GM19193 (cell line): Measurements from ENCODE around the gene BABAM2.

ENCODE experiments used
- POLR2A ChIP-seq: IDR thresholded peaks from 4 replicates; pipeline ENCODE4 v1.6.1; 2011; ENCODE audit not compliant: insufficient read depth, insufficient read length; ENCODE audit errors: extremely low read depth

BABAM2 gene

DNA sequence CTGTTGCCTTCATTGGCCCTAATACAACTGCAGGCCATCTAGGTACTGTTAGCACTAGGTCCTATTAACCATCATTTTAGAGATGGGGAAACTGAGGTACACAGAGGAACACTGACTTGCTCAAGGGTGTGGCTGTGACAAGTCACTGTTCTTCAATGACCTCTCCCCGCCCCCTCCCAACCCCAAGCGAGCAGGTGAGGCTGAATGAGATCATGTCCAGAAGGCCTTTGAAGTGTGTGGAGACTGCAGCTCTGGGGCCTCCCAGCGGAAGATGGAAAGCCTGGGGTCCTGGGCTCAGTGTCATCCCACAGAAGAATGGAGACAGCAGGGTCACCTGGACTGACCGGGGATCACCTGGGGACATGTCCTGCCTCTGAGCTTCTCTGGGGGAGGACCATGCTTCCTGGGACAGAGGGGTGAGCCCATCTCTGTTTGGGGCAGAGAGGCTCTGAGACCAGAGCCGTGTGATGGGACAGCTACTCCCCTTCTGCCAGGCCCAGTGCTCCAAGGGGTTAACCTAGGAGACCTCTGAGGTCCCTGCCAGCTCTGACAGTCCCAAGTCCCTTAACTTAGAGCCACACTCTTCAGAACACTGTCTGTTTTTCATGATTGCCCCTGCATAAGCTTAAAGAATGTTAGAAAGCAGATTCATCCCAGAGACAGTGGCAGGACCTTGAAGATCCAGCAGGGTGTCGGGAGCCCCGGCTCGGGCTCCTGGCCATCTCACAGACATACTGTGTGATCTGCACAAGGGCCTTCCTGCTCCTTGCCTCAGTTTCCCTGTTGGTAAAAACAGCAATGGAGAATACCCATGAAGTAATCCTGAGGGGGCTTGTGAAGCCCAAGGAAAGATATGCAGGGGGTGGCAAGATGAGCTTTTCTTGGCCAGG, 485.5 kb downstream of the BABAM2 start:
- no peak for TF ChIP-seq POLR2A

DNA sequence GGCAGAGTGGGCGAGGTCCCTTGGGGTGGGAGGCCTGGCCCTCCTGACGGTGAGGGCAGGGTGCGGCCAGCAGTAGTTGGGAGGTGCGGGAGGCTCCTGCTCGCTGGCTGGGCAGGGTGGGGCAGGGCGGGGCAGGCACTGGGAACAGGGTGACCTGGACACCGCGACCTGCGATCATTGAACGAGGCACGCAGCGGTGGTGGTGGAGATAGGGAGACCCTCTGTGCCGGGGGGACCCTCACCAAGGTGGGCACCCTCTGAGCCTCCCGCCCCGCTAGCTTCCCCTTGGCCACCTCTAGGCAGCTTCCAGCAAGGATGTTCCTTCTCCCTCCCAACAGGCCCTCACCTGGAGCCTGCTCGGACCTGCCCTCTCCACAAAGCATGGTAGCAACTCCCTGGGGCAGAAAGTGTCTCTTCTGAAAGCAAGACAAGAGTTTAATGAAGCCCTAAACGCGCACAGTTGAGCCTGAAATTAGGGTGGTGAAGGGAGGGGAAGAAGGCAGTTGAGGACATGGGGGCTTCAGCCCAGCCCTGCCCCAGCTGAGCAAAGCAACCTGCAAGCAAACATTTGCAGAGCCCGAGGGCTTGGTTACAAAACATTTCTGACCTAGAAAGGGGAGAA, 486.8 kb downstream of the BABAM2 start:
- TF ChIP-seq POLR2A, result no peak

DNA sequence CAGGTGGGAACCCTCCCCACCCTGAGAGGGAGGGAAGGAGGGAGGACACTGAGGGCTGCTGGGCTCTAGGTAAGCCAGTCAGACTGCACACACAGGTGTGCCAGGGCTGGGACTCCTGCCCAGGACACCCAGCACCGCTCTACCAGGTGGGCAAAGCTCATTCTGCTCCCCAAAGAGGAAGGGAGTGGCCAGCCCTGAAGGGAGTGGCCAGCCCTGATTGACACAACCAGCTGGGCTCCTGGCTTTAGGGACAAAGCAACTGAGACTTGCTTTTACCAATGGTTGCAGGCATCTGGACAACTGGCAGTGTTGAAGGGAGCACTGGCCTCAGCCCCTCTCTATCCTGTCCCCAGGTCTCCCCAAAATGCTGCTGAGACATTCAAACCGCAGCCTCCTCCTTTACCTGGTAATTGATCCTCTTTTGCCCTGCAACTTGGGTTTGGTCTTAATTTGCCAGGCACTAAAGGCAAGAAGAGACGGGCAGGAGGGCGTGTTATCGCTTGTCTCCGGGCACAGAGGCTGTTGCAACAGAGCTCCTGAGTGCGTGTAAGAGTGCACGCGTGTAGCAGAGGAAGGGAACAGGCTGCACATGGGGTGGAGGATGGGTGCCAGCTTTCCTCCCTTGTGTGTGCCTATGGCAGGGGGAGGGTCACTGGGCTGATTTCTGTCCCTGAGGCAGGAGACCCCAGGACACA, 487.6 kb downstream of the BABAM2 start:
- no peak for TF ChIP-seq POLR2A

DNA sequence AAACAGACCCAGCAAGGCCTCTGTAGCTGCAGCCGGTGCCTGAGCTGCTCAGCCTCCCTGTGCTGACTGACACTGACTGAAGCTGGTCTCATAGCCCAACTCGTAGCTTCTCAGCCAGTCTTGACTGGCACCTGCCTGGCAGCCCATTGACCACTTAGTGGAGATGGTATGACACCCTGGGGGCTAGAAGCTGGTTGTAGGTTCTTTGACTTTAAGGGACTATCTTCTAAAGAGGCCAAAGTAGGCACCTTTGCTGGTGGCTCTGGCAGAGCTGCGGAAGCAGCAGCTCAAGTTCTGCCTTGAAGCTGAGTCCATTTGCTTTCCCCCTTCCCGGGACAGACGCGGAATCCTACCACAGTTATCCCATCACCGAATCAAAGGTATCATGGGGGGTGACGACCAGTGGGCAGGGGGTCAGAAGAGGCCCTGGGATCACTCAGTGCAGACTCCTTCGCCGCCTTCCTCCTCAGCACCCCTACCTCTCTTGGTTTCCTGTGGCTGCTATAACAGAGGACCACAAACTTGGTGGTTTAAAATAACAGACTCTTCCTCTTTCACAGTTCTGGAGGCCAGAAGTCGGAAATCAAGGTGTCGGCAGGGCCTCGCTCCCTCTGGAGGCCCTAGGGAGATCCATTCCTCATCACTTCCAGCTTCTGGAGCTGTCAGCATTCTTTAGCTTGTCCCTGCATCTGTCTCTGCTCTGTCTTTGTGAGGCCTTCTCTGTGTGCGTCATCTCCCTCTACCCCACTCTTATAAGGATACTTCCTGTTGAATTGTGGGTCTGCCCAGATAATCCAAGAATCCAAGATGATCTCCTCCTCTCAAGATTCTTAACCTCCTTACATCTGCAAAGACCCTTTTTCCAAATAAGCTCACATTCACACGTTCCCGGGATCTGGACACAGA, 488.4 kb downstream of the BABAM2 start:
- TF ChIP-seq POLR2A, result no peak

DNA sequence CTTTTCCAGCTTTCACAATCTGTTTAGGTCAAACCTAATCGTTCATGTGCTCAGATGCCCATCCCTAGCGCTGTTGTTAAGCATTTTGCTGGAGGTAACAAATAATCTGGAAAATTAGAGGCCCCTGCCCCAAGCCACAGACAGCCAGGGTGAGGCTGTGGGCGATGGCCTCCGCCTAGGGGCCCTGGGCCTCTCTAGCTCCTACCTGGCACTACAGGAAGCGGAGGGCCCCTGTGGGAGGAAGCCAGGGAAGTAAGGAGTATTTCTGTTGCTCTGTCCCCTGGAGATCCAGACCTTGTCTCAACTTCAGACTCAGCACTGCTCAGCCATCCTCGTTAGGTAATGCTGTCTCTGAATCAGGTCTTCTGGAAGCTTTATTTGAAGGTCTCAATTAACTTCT, 489.7 kb downstream of the BABAM2 start:
- TF ChIP-seq POLR2A, result no peak

DNA sequence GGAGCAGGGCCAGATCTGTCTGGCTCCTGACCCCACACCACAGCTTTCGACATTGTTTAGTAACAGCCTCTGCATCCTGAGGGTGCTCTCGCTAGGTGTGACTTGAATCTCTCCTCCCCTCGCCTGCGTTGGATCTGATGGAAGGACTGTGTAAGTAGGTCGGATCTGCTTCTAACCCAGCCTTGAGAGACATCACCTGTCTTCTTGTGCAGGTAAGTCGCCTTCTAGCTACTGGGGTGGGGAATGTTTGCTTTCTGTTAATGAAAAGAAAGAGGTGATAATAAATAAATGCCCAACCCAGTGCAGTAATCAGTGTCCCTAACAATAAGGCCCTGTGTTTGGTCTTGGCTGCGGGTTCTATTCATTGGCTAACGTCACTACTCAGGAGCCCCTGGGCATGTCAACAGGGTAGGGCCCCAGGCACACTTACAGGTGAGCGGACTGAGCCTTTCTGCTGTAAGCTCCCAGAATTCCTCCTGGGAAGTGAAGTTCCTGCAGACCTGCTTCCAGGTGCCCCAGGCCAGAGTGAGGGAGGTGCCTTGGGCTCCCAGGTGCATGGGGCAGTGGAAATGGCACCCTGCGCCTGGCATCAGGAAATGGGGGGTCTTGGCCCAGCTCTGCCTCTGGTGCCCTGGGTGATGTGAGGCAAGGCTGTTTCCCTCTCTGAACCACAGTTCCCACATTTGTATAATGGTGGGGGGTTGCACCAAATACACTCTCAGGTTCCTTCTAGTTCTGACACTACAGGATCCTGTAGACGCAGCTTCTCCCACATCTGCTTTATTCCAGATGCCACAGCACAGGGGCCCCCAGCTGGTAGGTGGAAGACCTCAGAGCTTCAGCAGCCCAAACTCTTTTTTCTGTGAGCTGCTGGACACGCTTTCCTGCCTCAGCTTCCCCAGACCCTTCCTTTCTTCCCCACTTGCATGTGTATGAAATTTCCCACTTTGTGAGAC, 491.0 kb downstream of the BABAM2 start:
- TF ChIP-seq POLR2A, result no peak

DNA sequence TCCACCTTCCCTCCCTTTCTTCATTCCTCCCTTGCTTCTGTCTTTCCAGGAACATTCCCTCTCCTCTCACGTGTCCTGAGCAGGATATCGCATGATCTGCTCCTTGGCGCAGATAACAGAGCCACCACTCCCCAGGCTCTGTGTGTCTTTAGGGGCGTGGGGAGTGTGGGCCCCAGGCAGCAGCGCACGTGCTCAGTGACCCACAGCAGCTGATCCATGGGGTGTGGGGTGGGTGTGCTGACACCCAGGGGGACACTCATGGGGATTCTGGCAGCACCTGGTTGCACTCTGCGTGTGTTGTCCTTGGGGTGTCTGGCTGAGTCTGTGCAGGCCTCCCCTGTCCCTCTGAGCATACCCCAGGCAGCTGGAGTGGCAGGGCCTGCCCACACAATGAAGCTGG, 492.2 kb downstream of the BABAM2 start:
- no peak for TF ChIP-seq POLR2A

DNA sequence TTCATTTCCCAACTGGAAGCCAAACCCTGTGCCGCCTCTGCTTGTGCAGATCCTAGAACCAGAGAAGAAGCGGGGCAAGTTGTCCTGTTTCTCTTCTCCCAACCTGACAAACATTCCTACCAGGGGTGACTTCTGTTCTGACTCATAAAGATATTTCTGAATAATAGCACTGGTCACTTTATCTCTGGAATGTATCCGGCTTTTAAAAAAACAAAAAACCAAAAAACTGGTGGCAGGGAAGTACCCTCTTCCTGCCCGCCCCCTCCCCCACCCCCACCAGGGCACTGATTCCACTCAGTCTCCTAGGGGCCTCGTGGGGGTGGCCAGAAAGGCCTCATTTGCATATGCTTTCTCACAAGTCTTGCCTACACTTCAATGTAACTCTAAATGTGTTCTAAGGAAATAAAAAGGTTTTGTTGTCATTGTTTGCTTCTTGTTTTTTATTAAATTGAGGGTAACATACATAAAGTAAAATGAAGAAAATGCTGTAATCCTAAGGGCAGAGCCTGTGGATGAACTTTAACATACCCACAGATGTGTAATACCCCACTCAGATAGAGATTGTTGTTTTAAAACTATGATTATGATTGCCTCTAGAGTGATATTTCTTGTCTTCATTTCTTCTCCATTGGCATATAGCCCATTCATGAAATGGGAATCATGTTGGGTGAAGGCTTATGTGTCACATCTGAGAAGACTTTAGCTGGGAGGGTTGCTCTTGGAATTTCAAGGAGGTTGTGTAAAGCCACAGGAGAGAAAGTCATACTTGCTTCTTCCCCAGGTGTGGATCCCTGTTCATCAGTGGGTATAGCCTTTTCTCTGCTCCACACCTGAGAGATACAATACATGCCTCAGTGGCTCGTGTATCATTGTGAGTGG, 496.8 kb downstream of the BABAM2 start:
- TF ChIP-seq POLR2A, result no peak
